Lower lobe of right lung (tissue), 2 donors: ENCODE data around the gene CMTM8. TPM values are rescaled to one million over a fixed set of nuclear protein-coding genes. Genes with fewer than 3 reads are reported as not detected.

Experiments used
- ATAC-seq, 2 donors: fragments of 200-7000 bp; cut with Tn5 transposase; one replicate each; pipeline ENCODE4 v1.9.1; 2020 to 2022; ENCODE audit warnings: mild to moderate bottlenecking in 2 of 2, moderate library complexity in 2 of 2
- DNase-seq: peaks from one replicate; pipeline ENCODE4 v3.0.0-alpha.2; 2020
- H3K27ac ChIP-seq: fragments of 200-600 bp; one replicate; pipeline ENCODE4 v1.8.0; 2022
- H3K27me3 ChIP-seq: fragments of 200-600 bp; one replicate; pipeline ENCODE4 v1.8.0; 2022; ENCODE audit warnings: low read depth
- H3K36me3 ChIP-seq: fragments of 200-600 bp; one replicate; pipeline ENCODE4 v1.8.0; 2022; ENCODE audit warnings: mild to moderate bottlenecking
- H3K4me1 ChIP-seq: fragments of 200-600 bp; one replicate; pipeline ENCODE4 v1.8.0; 2022
- H3K4me3 ChIP-seq: fragments of 200-600 bp; one replicate; pipeline ENCODE4 v1.8.0; 2022; ENCODE audit warnings: mild to moderate bottlenecking
- H3K9me3 ChIP-seq: fragments of 200-600 bp; one replicate; pipeline ENCODE4 v1.8.0; 2022
- intact Hi-C: fragments of 100-400 bp; cut with DNase I; formaldehyde crosslinking; loops from one replicate; pipeline ENCODE4 v1.11.0; 2022
- total RNA-seq: library from RNA; stranded (reverse); fragmentation: NEBNext Ultra II Directional; extraction: Animal tissue kit (Norgen Biotek cat#: 25700); gene quantifications from one replicate; pipeline ENCODE4 v1.2.1, GENCODE V29; 2021
- TF ChIP-seq, protein P1 (sequence below): fragments of 200-600 bp; IDR thresholded peaks from one replicate; pipeline ENCODE4 v1.8.0; 2022; ENCODE audit warnings: antibody characterized with exemption, mild to moderate bottlenecking
- donor health status: DM: no; HTN: yes; CAD: no; lungs with severe emphysema.

Gene CMTM8
- total RNA-seq, 1 donor from 2014 or later = 25.6 TPM

DNA sequence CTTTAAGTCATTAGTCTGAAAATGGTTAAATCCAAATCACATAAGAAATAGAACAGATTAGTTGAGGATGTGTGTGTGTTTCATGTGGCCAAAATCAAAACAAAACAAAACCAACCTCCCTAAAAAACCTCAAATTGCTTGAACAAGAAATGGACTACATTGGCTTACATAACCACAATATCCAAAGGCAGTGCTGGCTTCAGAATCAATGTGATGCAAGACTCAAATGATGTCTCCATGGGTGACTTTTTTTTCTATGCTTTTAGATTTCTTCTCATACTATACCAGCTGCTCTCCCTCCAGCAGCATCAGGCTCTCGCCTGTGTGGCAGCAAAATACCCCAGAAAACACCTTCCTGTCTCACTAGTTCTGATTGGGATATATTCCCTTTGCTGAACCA lies 36.0 kb upstream of the CMTM8 start:
- TF ChIP-seq, protein P1, sequence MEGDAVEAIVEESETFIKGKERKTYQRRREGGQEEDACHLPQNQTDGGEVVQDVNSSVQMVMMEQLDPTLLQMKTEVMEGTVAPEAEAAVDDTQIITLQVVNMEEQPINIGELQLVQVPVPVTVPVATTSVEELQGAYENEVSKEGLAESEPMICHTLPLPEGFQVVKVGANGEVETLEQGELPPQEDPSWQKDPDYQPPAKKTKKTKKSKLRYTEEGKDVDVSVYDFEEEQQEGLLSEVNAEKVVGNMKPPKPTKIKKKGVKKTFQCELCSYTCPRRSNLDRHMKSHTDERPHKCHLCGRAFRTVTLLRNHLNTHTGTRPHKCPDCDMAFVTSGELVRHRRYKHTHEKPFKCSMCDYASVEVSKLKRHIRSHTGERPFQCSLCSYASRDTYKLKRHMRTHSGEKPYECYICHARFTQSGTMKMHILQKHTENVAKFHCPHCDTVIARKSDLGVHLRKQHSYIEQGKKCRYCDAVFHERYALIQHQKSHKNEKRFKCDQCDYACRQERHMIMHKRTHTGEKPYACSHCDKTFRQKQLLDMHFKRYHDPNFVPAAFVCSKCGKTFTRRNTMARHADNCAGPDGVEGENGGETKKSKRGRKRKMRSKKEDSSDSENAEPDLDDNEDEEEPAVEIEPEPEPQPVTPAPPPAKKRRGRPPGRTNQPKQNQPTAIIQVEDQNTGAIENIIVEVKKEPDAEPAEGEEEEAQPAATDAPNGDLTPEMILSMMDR = no peak
- ATAC-seq (no peak), DNase-seq (no peak)
- Histone ChIP-seq H3K27ac (no peak overlapping the region), H3K9me3 (no peaks in the 10 kb centered on the region), H3K27me3 (no peaks in the 10 kb centered on the region), H3K4me3 (no peak overlapping the region), H3K36me3 (no peaks in the 10 kb centered on the region), H3K4me1 (peaks cover 22% of the 10 kb centered on the region)
- intact Hi-C loops = no loop called here

DNA sequence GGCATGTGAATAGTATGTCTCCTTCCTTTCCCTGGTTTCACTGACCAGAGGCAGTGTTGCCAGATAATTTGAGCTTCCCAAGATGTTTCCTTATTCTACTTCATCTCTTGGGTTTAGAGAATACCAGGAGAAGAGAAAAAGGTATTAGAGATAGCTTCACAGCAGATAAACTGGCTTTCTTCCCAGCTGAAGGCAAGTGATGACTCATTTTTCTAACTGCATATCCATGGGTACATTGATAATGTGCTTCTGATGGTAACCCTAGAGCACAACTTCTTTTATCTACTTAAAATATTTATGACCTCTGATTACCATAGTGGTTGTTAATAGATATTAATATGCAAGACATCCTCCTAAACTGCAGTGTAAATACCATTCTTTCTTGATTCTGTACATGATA lies 34.6 kb upstream of the CMTM8 start:
- Histone ChIP-seq H3K27me3 (no peaks in the 10 kb centered on the region), H3K27ac (no peak overlapping the region), H3K4me3 (no peak overlapping the region), H3K36me3 (no peaks in the 10 kb centered on the region), H3K4me1 (peaks cover 22% of the 10 kb centered on the region), H3K9me3 (no peaks in the 10 kb centered on the region)
- no peak for DNase-seq
- intact Hi-C loops = no loop called here
- TF ChIP-seq, protein P1 = no peak
- ATAC-seq = no peak

GRCh38 chr3:32208447-32208846 lies 30.0 kb upstream of the CMTM8 start:
- H3K27me3 ChIP-seq = no peaks in the 10 kb centered on the region
- intact Hi-C loops = no loop called here
- no peaks in the 10 kb centered on the region for H3K36me3 ChIP-seq
- TF ChIP-seq, protein P1 = no peak
- H3K4me3 ChIP-seq = no peak overlapping the region
- no peaks in the 10 kb centered on the region for H3K4me1 ChIP-seq
- H3K9me3 ChIP-seq = no peaks in the 10 kb centered on the region
- DNase-seq = no peak
- ATAC-seq = no peak
- no peak overlapping the region for H3K27ac ChIP-seq

- TF ChIP-seq, protein P1 = no peak
- H3K4me1 ChIP-seq = no peaks in the 10 kb centered on the region
- H3K27me3 ChIP-seq = no peaks in the 10 kb centered on the region
- H3K36me3 ChIP-seq = no peaks in the 10 kb centered on the region
- intact Hi-C loops = no loop called here
- H3K4me3 ChIP-seq = no peak overlapping the region
- no peak overlapping the region for H3K27ac ChIP-seq
- no peak for ATAC-seq
- DNase-seq = no peak
- H3K9me3 ChIP-seq = no peaks in the 10 kb centered on the region
Observed at GRCh38 chr3:32215185-32215584, 23.3 kb upstream of the CMTM8 start.

GRCh38 chr3:32216172-32216783 lies 22.2 kb upstream of the CMTM8 start:
- Histone ChIP-seq H3K27ac (no peak overlapping the region), H3K27me3 (no peaks in the 10 kb centered on the region), H3K4me1 (no peaks in the 10 kb centered on the region), H3K4me3 (no peak overlapping the region), H3K9me3 (no peaks in the 10 kb centered on the region), H3K36me3 (no peaks in the 10 kb centered on the region)
- DNase-seq (no peak), ATAC-seq (no peak)
- TF ChIP-seq, protein P1 = no peak
- intact Hi-C loops = no loop called here
